ENCODE results near the gene UBC. TPM values are rescaled to one million over a fixed set of nuclear protein-coding genes. Genes with fewer than 3 reads are reported as not detected.

Gene UBC
- total and polyA plus RNA-seq, 9 of the 15 experiments (the other 6 are each of a cell fraction or from before 2014, with no cell fraction given), result 533 to 1,153 (median 813) TPM

GRCh38 chr12:124921200-124922031 is 7.0 kb upstream of the UBC start (continued):
- TF ChIP-seq HOMEZ (CRISPR knock-in tag; IDR thresholded peaks at IDR 0.05), result no peak

GRCh38 chr12:124920353-124920935 is 6.0 kb upstream of the UBC start:
- Histone ChIP-seq H3K9me1 (ENCODE audit: control insufficient read depth, insufficient read depth, low read length) (no peaks in the 10 kb centered on the region), H4K20me1 (replicated peaks; ENCODE audit: control insufficient read depth, insufficient read depth, low read length) (no peaks in the 10 kb centered on the region), H3K27me3 (ENCODE audit: control insufficient read depth in 2 of 2, insufficient read depth in 2 of 2, low read length in 2 of 2) (no peaks in the 10 kb centered on the region), H3K4me1 (replicated peaks in 1 of 2; ENCODE audit: control insufficient read depth in 2 of 2, insufficient read depth in 2 of 2, low read length in 2 of 2) (peaks cover 25 to 52% of the 10 kb centered on the region in 2 experiments), H3K9me3 (replicated peaks; ENCODE audit: control insufficient read depth, insufficient read depth, low read depth, low read length) (no peaks in the 10 kb centered on the region), H3K79me2 (ENCODE audit: control insufficient read depth, insufficient read depth, low read length) (peaks cover 8% of the 10 kb centered on the region), H2AFZ (ENCODE audit: low read depth, low read length) (peak overlapping the region; percentile 92), H3K36me3 (ENCODE audit: control insufficient read depth, insufficient read depth, low read length) (no peaks in the 10 kb centered on the region), H3K27ac (ENCODE audit: extremely low read depth, low read depth, low read length) (peak overlapping the region; percentile 100), H3K4me3 (peak overlapping the region; percentile 23; the same call in 1 of the 2 replicates), H3K4me2 (ENCODE audit: insufficient read depth, low read length) (peak overlapping the region; percentile 87), H3K9ac (ENCODE audit: insufficient read depth in 1 of 2, low read depth in 2 of 2, low read length in 2 of 2) (peak overlapping the region in 1 of 2 experiments; percentile 67; a peak in 2 of 4 replicates)
- FAIRE-seq, result no peak
- no peak for ATAC-seq
- ChIA-PET CTCF (ENCODE audit: low intra/inter-chr PET ratio) (interaction anchor here (0.6 kb wide), 1 partner anchor 17 kb away, joined by 4 read pairs; no protein-coding TSS in a partner anchor), POLR2A (interaction anchor here (0.8 to 9.2 kb wide), 5 partner anchors 10 to 33 kb away, joined by 3 to 123 read pairs (median 7); no protein-coding TSS in a partner anchor)
- intact Hi-C loops (cut with micrococcal nuclease) (no loop called here), in situ Hi-C loops (cut with MboI) (no loop called here)
- WGBS (ENCODE audit: insufficient coverage, low coverage, missing lambda C conversion rate), result 50% methylated on average over 3 of the region's 4 CpGs
- no TSS peak for BruUV-seq (replicated peaks)
- no peak for DNase-seq (ENCODE audit: extremely low read depth in 1 of 4, low spot score in 3 of 4)
- TF ChIP-seq ZNF212 (CRISPR knock-in tag; IDR thresholded peaks at IDR 0.05), result no peak
- peak; percentile 53; the same call in 1 of the 2 replicates for TF ChIP-seq BCOR (IDR thresholded peaks at IDR 0.05)
- no peak for TF ChIP-seq PURB (CRISPR knock-in tag; IDR thresholded peaks at IDR 0.05; ENCODE audit: low read depth)
- no peak for TF ChIP-seq ZNF354B (CRISPR knock-in tag; IDR thresholded peaks at IDR 0.05)
- TF ChIP-seq, protein P1, sequence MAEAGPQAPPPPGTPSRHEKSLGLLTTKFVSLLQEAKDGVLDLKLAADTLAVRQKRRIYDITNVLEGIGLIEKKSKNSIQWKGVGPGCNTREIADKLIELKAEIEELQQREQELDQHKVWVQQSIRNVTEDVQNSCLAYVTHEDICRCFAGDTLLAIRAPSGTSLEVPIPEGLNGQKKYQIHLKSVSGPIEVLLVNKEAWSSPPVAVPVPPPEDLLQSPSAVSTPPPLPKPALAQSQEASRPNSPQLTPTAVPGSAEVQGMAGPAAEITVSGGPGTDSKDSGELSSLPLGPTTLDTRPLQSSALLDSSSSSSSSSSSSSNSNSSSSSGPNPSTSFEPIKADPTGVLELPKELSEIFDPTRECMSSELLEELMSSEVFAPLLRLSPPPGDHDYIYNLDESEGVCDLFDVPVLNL (CRISPR knock-in tag; IDR thresholded peaks at IDR 0.05; ENCODE audit: low read depth), result no peak
- TF ChIP-seq, protein P2, sequence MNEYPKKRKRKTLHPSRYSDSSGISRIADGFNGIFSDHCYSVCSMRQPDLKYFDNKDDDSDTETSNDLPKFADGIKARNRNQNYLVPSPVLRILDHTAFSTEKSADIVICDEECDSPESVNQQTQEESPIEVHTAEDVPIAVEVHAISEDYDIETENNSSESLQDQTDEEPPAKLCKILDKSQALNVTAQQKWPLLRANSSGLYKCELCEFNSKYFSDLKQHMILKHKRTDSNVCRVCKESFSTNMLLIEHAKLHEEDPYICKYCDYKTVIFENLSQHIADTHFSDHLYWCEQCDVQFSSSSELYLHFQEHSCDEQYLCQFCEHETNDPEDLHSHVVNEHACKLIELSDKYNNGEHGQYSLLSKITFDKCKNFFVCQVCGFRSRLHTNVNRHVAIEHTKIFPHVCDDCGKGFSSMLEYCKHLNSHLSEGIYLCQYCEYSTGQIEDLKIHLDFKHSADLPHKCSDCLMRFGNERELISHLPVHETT (CRISPR knock-in tag; conservative IDR thresholded peaks at IDR 0.05 in 1 of 2, IDR thresholded peaks at IDR 0.05 in 1 of 2), result 0 out of 4 replicates have a peak, but pooled peaks of 1 of the 2 experiments have one; percentile 20
- TF ChIP-seq MAFK (IDR thresholded peaks at IDR 0.05; ENCODE audit: low read length), result no peak
- TF ChIP-seq, protein P3, sequence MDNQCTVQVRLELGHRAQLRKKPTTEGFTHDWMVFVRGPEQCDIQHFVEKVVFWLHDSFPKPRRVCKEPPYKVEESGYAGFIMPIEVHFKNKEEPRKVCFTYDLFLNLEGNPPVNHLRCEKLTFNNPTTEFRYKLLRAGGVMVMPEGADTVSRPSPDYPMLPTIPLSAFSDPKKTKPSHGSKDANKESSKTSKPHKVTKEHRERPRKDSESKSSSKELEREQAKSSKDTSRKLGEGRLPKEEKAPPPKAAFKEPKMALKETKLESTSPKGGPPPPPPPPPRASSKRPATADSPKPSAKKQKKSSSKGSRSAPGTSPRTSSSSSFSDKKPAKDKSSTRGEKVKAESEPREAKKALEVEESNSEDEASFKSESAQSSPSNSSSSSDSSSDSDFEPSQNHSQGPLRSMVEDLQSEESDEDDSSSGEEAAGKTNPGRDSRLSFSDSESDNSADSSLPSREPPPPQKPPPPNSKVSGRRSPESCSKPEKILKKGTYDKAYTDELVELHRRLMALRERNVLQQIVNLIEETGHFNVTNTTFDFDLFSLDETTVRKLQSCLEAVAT (IDR thresholded peaks at IDR 0.05), result no peak
- no peak for TF ChIP-seq ZNF57 (CRISPR knock-in tag; IDR thresholded peaks at IDR 0.05)
- TF ChIP-seq GATA2 (CRISPR knock-in tag; IDR thresholded peaks at IDR 0.05), result no peak
- TF ChIP-seq YY1 (IDR thresholded peaks at IDR 0.05; ENCODE audit: borderline replicate concordance in 1 of 3, control insufficient read depth in 1 of 3, extremely low read depth in 1 of 3, insufficient read depth in 3 of 3, insufficient read length in 1 of 3, insufficient replicate concordance in 2 of 3, low read depth in 1 of 3, low read length in 2 of 3), result peak in 1 of 3 experiments; percentile 51

Measured in K562 (cell line).